HG03378 (cell line): Measurements from ENCODE around the gene C12orf57.
A peak's percentile ranks its signal among the peaks of the same experiment; 100 is the strongest.
"Not testable (repeated sequence)": the region's sequence is repeated elsewhere in the genome, so short reads cannot be mapped to it uniquely, and the experiment has no call there.

ENCODE experiments used
- ATAC-seq: cut with Tn5 transposase; IDR thresholded peaks from one replicate; pipeline ENCODE4 v1.9.1; 2021; ENCODE audit warnings: mild to moderate bottlenecking, moderate library complexity; ENCODE audit not compliant: unreplicated experiment

The C12orf57 gene

GRCh38 chr12:6943722-6944380 is at the start of gene C12orf57, which contains the start of gene RNU7-1:
TSS of gene C12orf57 (plus strand) at chr12:6944022. CDS start at chr12:6944122, 100 bp downstream.
TSS of gene RNU7-1 (plus strand) at chr12:6943816.
- ATAC-seq: peak; percentile 37

- no peak for ATAC-seq
Measured at GRCh38 chr12:6894321-6894720, 49.5 kb upstream of the C12orf57 start.

DNA sequence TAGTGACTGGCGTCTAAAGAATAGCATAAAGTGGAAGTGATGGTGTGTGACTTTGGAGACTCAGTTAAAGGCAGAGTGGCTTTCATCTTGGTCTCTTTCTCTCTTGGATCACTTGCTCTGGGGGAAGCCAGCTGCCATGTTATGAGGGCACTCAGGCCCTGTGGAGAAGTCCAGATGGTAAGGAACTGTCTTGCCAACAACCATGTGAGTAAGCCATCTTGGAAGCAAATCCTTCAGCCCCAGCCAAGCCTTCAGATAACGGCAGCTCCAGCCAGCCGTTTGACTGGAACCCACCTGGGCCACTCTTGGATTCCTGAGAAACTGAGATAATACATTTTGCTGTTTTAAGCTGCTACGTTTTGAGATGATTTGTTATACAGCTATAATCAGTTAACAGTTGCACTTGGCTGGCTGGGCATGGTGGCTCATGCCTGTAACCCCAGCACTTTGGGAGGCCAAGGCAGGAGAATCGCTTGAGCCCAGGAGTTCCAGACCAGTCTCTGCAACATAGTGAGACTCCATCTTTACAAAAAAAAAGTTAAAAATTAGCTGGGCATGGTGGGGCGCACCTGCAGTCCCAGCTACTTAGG is 46.9 kb upstream of the C12orf57 start:
- no peak for ATAC-seq

GRCh38 chr12:6899427-6899826 is 44.4 kb upstream of the C12orf57 start:
- no peak for ATAC-seq

- ATAC-seq: no peak
Measured at GRCh38 chr12:6899837-6900519, 43.8 kb upstream of the C12orf57 start.

- no peak for ATAC-seq
Measured at GRCh38 chr12:6902448-6902847, 41.4 kb upstream of the C12orf57 start.

DNA sequence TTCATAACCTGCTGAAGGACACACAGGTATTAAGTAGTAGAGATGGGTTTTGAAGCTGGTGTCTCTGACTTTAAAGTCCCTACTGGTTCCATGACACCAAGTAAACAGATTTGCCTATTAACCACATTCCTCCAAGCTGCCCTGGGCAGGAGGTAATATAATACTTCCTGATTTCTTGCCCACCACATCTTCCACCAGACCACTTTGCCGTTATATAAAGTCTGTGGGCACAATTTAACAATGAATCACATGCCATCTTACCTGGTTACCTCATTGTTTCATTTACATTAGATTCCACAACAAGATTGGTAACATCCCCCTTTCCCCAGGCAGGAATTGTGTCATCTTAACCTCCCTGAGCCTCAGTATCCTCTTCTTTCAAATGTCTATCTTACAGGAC is 40.1 kb upstream of the C12orf57 start:
- no peak for ATAC-seq

- ATAC-seq: peak; percentile 75
Measured at GRCh38 chr12:6904280-6905276, 39.2 kb upstream of the C12orf57 start, which contains the start of gene LRRC23. TSS of gene LRRC23 (plus strand) at chr12:6904822. CDS start at chr12:6905634, 812 bp downstream.

GRCh38 chr12:6905414-6906040 is 38.3 kb upstream of the C12orf57 start:
- ATAC-seq: no peak

DNA sequence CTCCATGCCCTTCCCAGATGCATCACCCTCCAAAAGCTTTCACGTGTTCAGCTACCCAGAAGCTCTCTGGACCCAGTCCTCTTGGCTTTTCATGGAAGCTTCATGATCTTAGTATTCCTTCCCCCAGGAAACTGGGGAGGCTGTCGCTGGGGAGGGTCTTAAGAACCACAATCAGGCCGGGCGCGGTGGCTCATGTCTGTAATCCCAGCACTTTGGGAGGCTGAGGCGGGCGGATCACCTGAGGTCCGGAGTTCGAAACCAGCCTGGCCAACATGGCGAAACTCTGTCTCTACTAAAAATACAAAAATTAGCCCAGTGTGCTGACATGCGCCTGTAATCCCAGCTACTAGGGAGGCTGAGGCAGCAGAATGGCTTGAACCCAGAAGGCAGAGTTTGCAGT is 35.7 kb upstream of the C12orf57 start:
- not testable (repeated sequence) for ATAC-seq

DNA sequence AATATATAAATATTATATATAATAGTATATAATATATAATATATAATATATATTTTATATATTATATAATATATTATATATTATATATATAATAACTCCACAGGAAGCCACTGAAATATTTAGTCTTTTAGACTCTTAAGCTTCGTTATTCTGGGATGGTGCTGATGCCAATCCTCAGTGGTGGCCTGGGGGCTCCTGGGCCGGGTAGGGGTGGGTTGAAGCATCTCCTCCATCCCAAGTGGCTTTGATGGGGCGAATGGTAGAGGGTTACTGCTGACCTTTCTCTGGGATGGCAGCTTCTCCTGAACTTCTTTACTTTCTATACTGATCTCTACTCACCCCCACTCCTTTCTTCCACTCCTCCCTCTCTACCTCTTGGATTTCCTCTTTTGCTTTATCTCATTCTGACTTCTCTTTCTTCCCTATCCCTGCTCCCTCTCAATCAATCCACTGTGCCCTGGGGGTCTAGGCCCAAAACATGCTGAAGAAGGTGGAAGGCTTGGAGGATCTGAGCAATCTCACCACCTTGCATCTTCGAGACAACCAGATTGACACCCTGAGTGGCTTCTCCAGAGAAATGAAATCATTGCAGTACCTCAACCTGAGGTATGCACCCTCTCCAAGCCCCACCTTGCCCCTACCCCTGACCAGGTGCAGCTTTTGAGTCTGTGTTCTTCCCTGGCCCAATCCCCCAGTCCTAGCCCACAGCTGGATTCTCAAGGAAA is 34.2 kb upstream of the C12orf57 start:
- ATAC-seq: no peak

- no peak for ATAC-seq
Measured at GRCh38 chr12:6912164-6912935, 31.5 kb upstream of the C12orf57 start.

GRCh38 chr12:6914246-6914946 is 29.4 kb upstream of the C12orf57 start, which contains the start of gene ENO2:
TSS of gene ENO2 (plus strand) at chr12:6914580. CDS start at chr12:6915833, 1,253 bp downstream.
- no peak for ATAC-seq

DNA sequence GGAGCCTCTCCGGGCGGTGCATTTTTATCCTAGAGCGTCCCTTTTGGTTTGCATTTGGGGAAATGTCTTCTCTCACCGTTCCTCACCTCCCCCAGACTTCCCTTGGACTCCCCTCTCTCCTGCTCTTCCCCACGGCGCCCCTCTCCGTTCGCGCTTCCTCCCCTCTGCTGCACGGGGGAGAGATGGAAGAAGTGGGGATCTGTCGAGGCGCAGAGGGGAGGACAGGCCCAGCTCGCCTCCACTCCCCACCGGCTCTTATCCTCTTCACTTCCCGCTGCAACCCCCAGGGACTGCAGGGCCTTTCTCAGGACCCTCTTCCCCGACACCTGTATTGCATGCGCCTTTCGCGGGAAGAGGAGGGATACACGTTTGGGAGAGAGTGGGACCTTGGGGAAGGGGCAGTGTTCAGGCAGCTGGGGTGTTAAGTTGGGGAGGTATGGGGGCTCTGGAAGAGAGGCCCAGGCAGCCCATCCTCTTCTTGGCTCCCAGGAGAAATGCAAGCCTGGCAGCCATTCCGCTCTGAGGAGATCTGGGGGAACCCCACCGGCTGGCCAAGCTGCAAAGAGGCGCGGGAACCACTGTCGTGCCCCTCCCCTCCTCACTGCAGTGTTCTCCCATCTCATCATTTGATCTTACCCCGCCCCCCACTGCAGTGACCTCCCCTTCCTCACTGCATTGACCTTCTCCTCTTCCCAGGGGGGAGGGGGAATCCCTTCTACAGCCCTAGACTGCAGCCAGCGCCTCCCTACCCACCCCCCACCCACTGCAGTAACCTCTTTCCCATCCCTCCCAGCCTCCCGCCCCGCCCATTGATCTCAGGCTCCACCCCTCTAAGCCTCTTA is 28.7 kb upstream of the C12orf57 start:
- ATAC-seq: no peak

- ATAC-seq: no peak
Measured at GRCh38 chr12:6915789-6916285, 28.0 kb upstream of the C12orf57 start.

DNA sequence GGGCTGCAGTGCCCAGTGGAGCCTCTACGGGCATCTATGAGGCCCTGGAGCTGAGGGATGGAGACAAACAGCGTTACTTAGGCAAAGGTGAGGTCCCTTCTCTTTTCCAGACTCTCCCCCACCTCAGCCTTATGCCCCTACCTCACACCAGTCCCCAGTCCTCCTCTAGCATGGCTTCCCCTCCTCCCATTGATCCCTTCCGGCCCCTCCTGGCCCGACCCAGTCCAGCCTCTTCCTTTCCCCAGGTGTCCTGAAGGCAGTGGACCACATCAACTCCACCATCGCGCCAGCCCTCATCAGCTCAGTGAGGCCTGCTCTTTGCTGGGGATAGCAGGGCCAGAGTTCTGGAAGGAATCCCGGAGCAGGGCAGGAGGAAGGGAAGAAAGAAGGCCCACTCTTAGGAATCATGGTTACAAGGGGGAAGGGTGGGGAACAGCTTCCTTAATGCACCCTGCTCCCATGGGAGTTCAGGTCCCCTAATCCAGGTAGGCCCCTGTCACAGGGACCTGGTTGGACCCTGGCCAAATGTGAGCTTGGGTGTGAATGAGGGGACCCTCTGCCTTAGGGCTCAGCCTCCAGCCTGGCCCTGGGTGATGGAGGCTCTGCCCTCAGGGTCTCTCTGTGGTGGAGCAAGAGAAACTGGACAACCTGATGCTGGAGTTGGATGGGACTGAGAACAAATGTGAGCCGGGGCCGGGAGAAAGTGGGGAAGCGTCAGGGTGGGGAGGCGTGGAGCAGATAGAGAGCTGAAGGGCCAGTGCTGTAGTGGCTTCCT is 27.2 kb upstream of the C12orf57 start:
- ATAC-seq: no peak
